NCI-H226 (cell line): Measurements from ENCODE around the gene OR52W1.
"Not testable (repeated sequence)": the region's sequence is repeated elsewhere in the genome, so short reads cannot be mapped to it uniquely, and the experiment has no call there.

Source experiments
- DNase-seq: peaks from one replicate; pipeline ENCODE4 v3.0.0-alpha.2; 2015

OR52W1 gene

DNA sequence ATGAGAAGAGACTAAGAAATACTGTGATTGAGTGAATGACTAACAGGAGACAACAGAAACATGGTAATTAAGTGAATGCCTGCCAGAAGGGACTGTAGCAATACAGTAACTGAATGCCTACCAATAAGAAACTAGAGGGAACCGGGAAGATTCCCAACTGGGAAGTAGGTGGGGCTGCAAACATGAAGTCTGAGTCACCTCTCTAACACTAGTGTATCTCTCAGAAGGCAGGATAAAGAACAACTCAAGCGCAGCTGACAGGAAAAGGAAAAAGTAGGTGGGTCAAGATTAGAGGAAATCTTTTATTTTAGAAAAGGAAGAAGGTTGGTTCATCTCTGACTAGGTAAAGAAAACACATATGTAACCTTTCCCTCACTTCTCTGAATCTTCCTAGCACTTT, 20.3 kb downstream of the OR52W1 start:
- peak; percentile 87 for DNase-seq

DNA sequence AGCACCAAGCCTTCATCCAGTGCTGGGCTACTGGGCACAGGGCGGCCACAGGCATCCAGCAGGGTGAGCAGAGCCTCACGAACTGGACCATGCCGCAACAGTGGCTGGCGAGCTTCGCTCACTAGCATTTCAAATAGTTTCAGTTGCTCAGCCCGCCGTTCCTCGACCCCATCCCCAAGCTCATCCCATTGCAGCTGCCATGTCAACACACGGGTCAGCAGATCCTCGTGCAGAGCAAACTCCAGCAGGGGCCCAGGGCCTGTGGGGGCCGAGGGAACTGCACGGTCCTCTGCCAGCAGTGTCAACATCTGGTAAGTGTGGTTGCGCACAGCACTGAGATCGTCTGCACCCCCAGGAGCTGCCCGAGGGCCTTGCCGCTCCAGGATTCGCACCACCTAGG, 24.8 kb downstream of the OR52W1 start:
- no peak for DNase-seq

DNA sequence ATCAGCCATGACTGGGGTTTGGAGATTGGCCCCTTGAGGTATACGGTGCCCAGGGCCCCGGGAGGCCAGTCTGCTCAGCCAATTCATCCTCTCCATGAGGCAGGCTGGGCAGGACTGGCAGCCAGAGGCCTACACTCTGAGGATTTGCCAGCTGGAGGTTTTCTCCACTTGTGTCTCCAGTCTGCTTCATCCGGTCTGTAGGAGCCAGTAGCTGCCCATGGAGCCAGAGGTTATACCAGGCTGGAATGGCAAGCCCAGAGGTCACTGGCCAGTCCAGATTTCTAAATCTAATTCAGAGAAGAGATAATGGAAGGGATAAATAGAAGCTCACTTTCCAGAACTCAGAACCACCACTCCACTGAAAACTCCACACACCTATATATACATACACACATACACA, 25.4 kb downstream of the OR52W1 start:
- no peak for DNase-seq

DNA sequence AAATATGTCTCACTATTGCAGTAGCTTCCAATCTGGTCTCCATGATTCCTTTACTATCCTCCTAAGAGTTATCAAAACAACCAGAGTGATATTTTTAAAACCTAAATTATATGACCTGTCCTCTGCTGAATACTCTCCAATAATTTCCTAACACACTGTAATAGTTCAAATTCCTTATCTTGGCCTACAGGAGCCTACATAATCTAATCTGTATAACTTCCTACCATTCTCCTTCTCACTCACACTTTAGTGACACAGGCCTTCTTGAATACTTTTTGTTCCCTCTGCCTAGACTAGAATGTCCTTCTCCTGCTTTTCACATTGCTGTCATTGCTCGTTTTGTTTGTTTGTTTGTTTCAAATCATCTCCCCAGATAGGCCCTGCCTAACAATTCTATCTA, 26.0 kb downstream of the OR52W1 start:
- no peak for DNase-seq

DNA sequence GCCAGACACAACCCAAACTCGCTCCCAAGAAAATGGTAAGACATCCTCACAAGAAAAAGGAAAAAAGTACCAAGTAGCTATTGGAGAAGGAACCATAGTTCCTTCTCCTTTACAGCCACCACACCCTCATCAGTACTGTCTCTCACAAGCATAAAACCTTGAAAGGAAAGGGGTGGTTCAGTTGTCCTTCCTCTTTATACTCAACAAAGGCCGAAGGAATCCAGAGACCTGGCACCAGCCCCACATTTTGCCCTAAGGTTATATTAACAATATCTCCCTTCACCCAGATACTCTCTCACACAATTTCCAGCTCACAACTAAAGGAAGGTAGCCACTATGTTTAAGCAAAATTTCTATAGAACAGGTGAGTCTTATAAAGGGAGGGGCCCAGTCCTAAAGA, 26.9 kb downstream of the OR52W1 start:
- no peak for DNase-seq

DNA sequence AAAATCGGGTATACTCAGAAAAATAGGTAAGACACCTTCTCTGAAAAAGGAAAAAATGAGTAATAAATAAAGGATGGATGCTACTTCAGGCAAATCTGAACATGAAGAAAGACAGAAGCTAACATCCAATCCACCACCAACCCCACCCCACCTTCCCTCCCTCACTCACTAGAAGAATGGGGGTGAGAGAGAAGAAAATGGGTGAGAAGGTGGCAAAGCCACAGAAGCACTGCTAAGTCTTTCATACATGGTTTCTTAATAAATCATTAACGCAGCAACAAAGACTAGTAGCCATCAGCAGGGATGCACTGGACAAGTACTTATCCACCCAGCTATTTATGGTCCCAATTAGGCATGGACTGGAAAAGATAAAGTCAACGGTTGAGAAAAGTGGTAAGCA, 29.5 kb downstream of the OR52W1 start:
- DNase-seq = no peak

DNA sequence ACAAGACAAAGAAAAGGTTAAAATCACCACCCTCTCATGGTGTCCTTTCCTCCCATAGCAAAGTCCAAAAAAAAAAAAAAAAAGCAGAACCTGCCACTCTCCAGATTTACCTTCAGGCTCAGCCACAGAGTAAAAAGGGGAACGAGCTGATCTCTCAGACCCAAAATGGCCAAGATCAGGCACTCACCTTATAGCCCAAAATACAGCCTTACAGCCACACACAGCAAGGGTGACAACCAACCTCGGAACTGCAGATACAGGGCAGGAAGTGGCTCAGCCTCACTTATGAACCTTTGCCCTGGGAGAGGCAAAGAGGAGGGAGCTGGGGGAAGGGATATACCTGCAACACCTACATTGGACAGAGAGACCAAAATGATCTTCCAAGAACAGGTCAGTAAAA, 30.9 kb downstream of the OR52W1 start:
- no peak for DNase-seq

DNA sequence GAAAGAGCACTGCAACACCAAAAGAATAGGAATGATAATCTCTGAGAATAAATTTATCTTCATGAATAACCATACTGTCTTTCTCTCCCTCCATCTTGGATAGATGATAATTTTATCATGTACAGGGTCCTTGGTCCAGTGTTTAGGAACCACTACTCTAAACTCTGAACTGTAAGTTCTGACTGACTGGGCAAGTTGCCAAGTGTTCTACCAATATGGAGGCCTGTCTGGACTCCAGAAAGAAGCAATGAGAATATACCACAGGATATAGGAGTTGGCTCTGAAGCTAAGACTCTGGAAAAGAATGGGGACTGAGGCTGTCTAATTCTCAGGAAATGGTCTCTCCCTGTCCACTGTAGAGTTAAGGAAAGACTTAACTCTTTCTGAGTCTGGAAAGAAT, 33.9 kb downstream of the OR52W1 start:
- DNase-seq = no peak

DNA sequence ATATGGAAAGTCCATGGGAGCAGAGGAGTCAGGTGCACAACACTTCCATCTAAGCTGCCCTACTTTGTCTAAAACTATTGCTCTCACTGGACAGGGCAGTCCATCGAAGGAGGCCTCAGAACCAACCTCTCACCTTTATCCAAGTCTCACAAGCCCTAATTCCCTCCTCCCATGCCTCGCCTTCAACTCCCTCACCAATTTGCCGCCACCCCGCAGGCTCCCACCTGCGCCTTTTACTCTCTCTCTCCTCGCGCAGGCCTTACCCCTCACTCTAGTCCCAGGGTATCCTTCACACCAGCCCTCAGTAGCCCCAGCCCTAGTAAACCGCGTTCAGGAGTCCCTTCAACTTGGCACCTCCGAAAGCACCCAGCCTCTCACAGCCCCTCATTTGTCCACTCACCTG, 35.0 kb downstream of the OR52W1 start:
- no peak for DNase-seq

DNA sequence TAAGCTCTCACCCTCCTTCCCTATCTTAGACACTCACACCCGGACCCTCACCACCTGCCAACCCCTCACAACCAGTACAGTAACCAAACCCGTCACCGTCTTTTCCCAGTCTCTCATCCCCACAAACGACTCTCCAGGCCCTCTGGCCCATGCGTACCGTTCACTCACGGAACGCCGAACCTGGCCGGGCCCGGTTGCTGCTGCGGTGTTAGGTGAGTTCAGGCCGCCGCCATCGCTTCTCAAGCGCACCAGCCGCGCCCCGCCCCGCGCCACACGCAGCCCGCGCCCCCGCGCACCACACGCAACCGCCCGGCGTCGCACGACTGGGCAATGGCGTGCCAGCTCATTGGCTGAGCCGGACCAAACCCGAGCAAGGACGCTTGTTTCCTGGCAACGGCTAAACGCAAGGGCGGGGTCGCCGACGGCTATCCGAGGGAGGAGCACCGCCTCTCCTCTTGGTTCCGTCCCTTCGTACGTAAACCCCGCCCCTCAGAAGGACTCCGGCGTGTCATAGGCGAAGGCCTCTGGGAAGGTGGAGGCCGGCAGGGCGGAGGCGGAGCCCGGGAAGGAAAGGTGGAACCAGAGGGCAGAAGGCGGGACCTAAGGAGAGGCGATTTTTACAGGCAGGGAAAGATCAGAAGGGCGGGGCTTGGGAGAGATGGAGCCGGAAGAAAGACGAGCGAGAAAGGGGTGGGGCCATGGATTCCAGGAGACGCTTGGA, 35.5 kb downstream of the OR52W1 start, which contains the start of gene FHIP1B:
Gene FHIP1B (minus strand): TSS at position 250 of the 721 bp plus-strand sequence. CDS start 10,120 bp downstream, outside the sequence.
- DNase-seq = peak; percentile 98

DNA sequence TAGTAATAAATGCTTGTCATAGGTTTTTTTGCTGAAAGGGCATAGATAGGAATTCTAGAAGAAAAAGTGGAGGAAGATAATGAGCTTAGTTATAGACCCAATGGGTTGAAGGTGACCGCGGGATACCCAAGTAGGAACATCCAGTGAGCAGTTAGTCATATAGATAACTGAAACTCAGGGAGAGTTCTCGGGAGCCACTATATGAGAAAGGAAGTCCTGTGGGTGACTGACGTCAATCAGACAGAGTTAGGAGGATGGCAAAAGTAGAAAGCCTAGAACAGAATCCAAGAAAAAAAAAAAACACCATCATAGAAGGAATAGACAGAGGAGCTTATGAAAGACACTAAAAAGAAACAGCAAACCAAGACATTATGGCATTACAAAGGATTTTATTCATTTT, 38.2 kb downstream of the OR52W1 start:
- no peak for DNase-seq

DNA sequence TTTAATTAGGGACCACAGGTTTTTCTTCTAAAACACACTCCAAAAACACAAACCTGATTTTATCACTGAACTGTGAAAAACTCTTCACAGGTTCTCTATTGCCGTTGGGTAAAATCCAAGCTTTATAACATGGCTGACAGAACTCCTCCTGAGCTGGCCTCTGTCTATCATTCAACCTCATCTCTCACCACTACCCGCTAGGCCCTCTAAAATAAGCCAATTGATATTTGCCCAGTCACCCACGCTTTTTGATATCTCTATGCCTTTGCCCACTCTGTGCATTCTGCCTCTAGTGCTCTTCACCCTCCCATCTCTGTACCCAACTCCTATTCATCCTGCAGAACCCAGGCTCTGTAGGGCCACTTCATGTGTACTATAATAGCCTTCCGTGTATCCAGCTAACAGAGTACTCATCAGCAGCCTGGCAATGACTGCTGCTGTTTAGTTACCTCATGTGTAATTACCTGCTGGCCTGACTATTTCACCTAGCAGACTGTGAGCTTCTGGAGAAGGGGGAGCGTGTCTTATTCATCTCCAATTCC, 38.8 kb downstream of the OR52W1 start:
- DNase-seq = no peak

DNA sequence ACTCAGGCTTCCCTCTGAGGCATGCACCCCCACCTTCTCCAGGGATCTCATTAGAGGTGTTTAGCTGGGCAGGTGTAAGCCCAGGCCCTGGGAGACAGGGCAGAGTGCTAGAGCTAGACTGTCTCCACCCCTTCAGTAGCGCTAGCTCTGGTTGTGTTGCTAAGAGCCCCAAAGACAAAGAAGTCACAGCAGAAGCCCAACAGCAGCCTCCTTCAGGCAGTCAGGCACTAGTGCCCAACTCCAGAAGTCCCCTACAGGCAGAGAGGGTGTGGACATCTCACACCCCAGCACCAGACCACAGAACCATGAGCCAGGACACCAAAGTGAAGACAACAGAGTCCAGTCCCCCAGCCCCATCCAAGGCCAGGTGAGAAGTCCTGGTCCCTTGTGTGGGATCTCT, 39.9 kb downstream of the OR52W1 start, which contains the start of gene CNGA4:
Gene CNGA4 (plus strand): TSS at position 188 of the 400 bp plus-strand sequence. CDS start 118 bp downstream, at position 306.
- no peak for DNase-seq

DNA sequence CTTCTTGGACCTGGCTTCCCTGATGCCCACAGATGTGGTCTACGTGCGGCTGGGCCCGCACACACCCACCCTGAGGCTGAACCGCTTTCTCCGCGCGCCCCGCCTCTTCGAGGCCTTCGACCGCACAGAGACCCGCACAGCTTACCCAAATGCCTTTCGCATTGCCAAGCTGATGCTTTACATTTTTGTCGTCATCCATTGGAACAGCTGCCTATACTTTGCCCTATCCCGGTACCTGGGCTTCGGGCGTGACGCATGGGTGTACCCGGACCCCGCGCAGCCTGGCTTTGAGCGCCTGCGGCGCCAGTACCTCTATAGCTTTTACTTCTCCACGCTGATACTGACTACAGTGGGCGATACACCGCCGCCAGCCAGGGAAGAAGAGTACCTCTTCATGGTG, 41.1 kb downstream of the OR52W1 start:
- no peak for DNase-seq

DNA sequence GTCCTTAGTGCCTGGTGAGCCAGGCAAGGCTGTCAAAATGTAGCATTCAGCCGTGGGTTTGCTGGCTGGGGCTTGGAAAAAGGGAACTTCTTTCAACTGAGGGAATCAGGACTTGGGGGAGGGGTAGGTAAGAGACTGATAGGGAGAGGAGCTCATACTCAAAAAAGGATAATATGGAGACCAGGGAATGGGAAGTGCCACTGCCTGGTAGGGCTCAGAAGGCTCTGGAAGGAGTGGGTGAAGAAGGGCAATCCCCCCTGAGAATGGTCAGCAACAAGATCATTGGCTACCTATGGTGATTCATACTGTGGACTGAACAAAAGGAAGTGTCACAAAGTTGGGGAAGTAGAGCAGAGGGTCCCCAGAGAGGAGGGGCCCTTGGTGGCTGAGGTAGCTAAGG, 41.8 kb downstream of the OR52W1 start:
- DNase-seq = no peak

DNA sequence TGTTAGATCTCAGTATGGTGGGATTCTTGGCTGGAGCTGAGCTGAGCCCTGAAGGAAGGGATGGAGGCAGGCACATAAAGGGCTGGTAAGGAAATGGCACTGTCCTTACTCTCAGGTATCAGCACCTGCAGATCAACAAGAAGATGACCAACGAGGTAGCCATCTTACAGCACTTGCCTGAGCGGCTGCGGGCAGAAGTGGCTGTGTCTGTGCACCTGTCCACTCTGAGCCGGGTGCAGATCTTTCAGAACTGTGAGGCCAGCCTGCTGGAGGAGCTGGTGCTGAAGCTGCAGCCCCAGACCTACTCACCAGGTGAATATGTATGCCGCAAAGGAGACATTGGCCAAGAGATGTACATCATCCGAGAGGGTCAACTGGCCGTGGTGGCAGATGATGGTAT, 42.3 kb downstream of the OR52W1 start:
- no peak for DNase-seq

DNA sequence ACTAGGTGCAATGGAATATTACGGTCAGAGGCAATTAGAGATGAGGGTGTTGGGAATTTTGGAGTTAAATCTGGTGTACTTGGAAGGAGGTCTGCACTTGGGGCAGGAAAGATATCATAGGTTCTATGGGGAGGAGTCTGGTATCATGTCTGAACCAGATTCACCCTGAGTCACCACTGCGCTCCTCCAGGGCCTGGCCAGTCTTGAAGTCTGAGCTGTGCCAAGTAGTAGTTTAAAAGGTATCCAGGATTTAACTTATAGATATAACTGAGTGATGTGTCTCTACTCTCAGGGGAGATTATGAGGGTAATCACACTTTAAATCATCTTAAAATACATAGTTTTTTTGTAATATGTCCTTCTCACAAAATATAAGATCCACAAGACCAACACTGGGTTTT, 46.5 kb downstream of the OR52W1 start:
- peak; percentile 17 for DNase-seq

DNA sequence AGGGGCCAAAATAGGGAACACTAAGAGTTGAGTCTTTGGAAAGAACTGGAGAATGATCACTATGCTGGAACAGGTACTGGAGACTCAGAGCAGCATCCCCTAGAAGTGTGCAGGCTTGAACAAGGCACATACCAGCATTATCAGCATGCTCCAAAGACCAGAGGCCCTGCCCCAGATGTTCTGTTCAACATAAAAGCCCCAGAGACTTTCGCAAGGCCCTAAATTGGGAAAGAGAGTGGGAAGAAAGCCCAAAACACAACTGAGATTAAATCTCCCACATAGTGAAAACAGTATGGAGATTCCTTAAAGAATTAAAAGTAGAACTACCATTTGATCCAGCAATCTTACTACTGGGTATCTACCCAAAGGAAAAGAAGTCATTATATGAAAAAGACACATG, 49.2 kb downstream of the OR52W1 start:
- DNase-seq = peak; percentile 37

DNA sequence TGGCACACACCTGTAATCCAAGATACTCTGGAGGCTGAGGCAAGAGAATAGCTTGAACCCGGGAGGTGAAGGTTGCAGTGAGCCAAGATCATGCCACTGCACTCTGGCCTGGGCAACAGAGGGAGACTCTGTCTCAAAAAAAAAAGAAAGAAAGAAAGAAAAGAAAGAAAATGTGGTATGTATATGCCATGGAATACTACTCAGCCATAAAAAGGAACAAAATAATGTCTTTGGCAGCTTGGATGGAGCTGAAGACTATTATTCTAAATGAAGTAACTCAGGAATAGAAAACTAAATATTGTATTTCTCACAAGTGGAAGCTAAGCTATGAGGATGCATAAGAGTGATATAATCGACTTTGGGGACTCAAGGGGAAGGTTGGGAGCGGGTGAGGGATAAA, 49.9 kb downstream of the OR52W1 start:
- not testable (repeated sequence) for DNase-seq
